Measurements from ENCODE around the gene WASF2.

WASF2 gene

DNA sequence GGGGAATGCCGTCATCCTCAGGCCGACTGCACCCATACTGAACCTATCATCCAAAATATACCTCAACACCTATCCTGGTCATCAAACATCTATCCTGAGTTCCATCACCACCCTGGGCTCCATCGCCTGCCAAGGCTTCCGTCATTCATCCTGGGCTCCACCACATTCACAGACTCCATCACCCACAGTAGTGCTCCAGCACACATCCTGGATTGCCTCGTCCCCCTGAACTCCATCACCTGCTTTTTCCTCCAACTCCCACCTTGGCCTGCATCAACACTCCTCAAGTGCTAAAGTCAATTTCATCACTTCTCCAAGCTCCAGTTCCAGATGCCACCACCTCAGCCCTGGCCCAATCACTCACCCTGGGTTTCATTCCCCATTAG, 131.0 kb downstream of the WASF2 start:
- DNase-seq (ENCODE audit: low read depth, low spot score) = no peak

- DNase-seq (ENCODE audit: low read depth, low spot score) = no peak
These were observed 131.7 kb downstream of the WASF2 start for GRCh38 chr1:27358038-27358927.

DNA sequence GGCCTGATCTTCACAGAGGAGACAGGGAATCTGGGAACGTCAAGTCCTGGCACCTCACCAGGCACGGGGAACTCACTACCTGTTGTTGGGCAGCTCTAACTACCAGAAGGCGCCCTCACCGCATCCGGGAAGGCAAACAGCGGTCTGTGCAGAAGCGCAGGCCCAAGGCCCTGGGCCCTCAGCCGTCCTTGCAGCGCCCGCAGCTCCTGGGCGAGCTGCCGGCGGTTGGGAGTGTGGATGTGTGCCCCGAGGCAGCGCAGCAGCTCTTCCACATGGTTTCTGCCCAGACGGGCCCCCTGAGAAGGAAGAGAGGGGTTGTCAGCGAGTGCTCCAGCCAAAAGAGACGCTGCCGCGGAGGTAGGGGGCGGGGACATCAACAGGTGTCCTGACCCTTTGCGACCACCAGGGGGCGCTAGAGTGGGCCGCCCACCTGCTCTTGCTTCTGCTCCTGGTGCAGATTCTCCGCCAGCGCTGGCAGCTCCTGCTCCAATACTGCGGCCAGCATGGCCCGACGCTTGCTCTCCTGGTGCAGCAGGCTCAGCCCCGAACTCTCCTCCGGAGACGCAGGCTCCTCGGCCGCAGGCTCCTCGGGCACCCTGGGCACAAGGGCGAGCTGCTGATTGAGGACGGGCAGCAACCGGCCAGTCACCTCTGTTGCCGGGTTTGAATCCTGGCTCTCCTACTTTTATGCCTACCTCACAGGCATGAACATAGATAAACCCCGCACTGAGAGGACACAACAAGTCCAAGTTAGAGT, 132.5 kb downstream of the WASF2 start:
- no peak for DNase-seq (ENCODE audit: low read depth, low spot score)

GRCh38 chr1:27356619-27357280, 133.2 kb downstream of the WASF2 start:
- no peak for DNase-seq (ENCODE audit: low read depth, low spot score)

- no peak for DNase-seq (ENCODE audit: low read depth, low spot score)
These were observed 133.7 kb downstream of the WASF2 start for GRCh38 chr1:27356277-27356618.

GRCh38 chr1:27355683-27356082, 134.3 kb downstream of the WASF2 start:
- no peak for DNase-seq (ENCODE audit: low read depth, low spot score)
